ENCODE data around the gene CYP4F12.
A peak's percentile ranks its signal among the peaks of the same experiment; 100 is the strongest.

Gene CYP4F12, protein sequence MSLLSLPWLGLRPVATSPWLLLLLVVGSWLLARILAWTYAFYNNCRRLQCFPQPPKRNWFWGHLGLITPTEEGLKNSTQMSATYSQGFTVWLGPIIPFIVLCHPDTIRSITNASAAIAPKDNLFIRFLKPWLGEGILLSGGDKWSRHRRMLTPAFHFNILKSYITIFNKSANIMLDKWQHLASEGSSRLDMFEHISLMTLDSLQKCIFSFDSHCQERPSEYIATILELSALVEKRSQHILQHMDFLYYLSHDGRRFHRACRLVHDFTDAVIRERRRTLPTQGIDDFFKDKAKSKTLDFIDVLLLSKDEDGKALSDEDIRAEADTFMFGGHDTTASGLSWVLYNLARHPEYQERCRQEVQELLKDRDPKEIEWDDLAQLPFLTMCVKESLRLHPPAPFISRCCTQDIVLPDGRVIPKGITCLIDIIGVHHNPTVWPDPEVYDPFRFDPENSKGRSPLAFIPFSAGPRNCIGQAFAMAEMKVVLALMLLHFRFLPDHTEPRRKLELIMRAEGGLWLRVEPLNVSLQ

DNA sequence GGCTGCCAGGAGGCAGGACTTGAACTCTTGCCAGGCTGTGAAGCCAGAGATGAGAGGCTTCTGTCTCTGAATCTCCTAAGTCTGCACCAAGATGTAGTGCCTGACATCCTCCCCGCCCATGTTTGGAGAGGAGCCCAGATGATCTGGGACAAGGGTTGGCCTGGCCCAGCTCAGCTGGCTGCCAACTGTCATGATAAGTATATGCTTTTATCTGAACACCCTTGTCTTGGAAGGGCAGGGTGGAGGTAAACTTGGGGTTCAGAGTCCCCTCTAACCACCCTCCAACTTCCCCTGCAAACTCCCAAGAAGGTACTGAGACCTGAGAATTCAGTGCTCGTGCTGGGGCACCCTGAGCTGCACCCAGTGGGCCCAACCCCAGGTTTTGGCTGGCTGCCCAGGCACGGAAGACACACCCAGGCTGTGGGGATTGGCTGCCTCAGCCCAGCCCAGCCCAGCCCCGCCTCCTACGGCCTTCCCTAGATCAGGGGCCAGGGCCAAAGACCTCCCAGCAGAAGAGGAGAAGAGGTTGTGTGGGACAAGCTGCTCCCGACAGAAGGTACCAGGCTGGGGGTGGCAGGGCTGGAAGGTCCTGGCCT is at the start of gene CYP4F12:
Gene CYP4F12 (plus strand): TSS at position 508 of the 596 bp plus-strand sequence. CDS start 443 bp downstream, outside the sequence.
- DNase-seq (ENCODE audit: low read depth) = no peak

DNA sequence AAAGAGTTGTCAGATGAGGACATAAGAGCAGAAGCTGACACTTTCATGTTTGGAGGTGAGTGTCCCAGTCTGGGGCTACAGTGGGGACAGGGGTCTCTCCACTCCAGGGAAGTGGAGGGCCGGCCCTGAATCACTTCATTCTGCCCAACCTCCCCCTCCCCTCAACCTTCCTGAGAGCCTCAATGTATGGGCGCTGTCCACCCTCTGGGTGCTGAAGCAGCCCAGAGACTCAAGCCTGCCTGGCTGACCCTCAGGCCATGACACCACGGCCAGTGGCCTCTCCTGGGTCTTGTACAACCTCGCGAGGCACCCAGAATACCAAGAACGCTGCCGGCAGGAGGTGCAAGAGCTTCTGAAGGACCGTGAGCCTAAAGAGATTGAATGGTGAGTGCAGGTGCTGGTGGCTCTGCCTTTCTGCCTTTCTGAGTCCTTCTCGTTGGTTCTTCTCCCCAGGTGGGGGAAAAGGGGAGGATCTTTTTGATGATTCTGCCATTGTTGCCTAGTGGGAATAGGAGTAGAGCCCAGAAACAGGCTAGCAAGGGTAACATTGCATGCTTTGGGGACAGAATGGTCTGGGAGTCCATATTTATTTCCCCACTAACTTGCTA is 49.1 kb upstream of the CYP4F12 start:
- DNase-seq (ENCODE audit: low read depth) = no peak

DNA sequence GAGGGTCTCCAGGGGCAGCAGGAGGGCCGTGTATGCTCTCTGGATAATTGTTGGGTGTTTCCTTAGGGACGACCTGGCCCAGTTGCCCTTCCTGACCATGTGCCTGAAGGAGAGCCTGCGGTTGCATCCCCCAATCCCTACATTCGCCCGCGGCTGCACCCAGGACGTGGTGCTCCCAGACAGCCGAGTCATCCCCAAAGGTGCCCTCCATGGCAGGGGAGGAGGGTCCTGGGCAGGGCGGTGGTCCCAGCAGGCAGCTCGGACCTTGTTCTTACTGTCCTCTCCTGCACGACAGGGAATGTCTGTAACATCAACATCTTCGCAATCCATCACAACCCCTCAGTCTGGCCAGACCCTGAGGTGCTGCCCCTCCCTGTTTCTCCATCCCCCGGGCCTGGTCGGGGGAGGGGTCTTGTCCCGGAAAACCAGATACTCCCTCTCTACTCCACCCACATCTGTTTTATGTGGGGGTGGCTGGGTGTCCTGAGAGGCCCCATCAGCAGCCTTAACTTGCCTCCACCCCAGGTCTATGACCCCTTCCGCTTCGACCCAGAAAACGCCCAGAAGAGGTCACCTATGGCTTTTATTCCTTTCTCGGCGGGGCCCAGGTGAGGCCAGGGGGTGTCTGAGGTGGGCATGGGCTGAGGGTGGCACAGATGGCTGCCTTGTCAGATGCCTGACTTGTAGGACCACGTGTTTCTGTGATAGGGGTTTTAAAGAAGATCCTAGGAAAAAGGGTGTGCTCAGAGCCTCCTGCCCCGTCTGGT is 44.5 kb upstream of the CYP4F12 start:
- DNase-seq (ENCODE audit: low read depth) = no peak

DNA sequence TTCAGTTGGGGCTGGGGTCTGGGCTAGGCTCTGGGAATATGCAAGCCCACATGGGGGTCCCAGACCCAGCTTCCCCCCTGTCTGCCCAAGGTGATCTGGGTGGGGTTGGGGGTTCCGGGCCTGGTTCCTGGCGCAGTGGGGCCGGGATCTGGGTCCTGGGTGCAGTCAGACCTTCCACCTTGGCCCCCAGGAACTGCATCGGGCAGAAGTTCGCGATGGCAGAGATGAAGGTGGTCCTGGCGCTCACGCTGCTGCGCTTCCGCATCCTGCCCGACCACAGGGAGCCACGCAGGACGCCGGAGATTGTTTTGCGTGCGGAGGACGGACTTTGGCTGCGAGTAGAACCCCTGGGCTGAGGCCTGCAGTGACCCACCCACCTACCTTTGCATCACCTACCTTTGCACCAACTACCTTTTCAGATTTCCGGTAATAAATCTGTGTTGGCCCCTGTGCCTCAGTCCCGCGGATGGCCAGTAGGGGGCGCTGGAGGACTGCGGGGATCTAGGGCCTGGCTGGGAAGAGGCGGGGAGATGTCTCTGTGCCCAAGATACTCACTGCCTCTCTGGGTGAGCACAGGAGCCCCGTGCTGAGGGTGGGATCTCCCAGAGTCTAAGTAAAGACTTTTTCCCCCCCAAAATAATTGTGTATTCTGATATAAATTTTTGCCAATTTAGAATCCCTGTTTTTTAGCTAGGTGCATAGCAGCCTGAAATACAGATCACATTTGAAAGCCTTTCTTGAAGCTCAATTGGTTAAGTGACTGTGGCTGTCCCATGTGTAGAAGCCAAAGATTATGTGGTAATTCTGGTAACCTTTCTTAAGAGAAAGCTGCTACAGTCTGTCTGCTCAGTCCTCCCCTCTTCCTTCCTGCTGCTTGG is 43.6 kb upstream of the CYP4F12 start:
- peak; percentile 85 for DNase-seq (ENCODE audit: low read depth)

DNA sequence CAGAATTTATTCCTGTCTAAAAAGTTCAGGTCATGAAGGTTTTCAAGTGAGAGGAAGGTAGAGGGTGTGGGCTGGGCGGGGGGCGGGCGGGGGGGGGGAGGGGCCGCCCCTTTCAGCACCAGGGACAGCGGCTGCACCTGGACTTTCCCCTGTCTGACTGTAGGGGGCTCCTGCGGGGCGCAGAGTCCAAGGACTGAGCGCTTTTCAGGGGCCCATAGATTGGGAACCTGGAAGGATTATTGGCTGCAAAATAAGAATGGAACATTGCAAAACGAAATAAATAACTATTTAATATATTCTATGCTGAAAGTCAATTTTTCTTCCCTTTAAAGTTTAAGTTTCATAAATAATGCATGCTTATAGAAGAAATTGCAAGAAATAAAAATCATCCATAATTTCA is 41.1 kb upstream of the CYP4F12 start:
- DNase-seq (ENCODE audit: low read depth) = peak; percentile 11

DNA sequence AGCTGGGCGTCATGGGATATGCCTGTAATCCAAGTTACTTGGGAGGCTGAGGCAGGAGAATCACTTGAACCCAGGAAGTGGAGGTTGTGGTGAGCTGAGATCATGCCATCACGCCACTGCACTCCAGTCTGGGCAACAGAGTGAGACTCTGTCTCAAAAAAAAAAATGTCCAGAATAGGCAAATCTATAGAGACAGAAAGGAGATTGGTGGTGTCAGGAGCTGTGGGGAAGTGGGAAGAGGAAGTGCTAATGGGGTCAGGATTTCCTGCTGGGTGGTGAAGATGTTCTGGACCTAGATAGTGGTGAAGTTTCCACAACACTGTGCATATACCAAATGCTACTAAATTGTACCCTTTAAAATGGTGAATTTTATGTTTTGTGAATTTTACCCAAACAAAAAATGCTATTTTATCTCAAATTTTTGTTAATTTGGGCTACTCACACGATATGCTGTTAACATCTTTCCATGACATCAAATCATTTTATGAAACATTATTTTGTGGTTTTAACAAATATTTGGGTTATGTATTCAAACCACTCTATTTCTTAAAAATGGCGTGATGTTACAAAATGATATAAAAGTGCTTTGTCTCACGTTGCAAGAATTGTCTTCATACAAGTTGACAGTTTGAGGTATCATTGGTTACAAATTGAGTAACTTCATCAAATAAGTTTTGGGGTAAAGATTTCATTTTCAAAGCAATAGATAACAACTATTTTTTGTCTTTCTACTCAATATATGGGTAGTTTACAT is 39.6 kb upstream of the CYP4F12 start:
- DNase-seq (ENCODE audit: low read depth) = no peak

DNA sequence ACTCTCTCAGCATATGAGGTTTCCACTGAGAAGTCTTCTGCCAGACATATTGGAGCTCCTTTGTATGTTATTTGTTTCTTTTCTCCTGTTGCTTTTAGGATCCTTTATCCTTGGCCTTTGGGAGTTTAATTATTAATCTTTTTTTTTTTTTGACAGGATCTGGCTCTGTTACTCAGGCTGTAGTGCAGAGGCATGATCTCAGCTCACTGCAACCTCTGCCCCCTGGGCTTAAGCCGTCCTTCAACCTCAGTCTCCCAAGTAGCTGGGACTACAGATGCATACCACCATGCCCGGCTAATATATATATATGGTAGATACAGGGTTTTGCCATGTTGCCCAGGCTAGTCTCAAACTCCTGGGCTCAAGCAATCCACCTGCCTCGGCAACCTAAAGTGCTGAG is 38.8 kb upstream of the CYP4F12 start:
- no peak for DNase-seq (ENCODE audit: low read depth)

DNA sequence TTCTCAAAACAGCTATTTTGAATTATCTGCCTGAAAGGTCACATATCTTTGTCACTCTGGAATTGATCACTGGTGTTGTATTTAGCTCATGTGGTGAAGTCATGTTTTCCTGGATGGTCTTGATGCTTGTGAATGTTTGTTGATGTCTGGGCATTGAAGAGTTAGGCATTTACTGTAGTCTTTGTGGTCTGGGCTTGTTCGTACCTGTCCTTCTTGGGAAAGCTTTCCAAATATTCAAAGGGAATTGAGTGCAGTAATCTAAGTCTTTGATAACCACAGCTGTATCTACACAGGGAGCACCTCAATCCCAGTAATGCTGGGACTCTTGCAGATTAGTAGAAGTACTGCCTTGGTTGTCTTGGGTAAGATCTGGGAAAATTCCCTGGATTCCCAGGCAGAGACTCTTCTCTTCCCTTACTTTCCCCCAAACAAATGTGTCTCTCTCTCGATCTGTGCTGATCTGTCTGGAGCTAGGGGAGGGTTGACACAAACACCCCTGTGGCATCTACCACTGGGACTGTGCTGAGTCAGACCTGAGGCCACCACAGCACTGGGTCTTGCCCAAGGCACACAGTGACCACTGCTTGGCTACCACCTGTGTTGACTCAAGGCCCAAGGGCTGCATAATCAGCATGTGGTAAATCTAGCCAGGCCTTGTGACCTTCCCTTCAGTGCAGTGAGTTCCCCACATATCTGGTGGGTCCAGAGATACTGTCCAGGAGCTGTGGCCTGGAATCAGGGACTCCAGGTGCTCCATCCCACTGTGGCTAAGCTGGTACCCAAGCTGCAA is 37.7 kb upstream of the CYP4F12 start:
- DNase-seq (ENCODE audit: low read depth) = no peak

DNA sequence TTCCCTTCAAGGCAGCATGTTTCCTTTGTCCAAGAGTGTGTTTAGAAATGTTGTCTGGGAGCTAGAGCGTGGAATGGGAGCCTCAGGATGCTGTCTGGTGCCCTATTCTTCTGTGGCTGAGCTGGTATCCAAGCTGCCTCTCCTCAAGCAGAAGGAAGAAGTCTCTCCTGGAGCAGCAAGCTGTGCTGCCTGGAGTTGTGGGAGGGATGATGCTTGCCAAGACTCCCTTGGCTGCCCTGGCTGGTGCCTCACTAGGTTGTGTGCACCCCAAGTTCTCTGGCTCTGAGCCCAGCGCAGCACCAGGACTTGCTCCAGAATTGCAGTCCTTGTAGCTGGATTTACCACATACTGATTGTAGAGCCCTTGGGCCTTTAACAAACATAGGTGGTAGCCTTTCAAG is 36.9 kb upstream of the CYP4F12 start:
- no peak for DNase-seq (ENCODE audit: low read depth)

DNA sequence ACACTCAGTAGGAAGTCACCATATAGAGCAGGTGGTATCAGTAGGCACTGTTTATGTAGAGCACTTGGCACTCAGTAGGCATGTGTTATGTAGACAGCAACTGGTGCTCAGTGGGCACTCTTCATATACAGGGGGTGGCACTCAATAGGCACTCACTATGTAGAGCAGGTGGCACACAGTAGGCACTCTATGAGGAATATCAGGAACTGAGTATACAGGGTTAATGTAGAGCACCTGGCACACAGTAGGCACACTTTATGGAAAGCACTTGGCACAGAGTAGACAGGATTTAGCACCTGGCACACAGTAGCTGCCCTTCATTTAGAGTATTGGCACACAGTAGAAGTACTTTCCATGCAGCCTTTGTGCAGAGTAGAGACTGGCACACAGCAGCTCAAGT is 33.3 kb upstream of the CYP4F12 start:
- no peak for DNase-seq (ENCODE audit: low read depth)

DNA sequence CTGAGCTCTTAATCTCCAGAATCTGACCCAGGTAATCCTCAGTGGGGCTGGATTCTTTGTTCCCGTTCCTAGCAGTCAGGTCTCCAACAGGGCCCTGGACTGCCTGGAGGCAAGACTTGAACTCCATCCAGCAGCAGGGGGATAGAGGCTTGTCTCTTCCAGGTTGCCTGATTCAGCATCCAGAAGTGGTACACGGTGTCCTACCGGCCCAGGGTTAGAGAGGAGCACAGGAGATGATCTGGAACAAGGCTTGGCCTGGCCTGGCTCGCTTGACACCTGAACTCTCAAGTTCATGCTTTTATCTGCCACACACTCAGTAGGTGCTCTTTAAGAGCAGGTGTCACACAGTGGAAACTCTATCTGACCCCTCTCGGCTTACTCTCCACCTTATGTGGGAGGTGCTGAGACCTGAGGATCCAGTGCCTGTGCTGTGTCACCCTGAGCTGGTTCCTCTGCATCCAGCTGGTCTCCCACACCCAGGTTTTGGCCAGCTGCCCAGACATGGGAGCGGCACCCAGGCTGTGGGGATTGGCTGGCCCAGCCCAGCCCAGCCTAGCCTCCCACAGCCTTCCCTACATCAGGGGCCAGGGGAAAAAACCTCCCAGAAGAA is 32.5 kb upstream of the CYP4F12 start, which contains the start of gene CYP4F3:
Gene CYP4F3 (plus strand): TSS at position 604 of the 610 bp plus-strand sequence. CDS start 519 bp downstream, outside the sequence.
- DNase-seq (ENCODE audit: low read depth) = no peak

DNA sequence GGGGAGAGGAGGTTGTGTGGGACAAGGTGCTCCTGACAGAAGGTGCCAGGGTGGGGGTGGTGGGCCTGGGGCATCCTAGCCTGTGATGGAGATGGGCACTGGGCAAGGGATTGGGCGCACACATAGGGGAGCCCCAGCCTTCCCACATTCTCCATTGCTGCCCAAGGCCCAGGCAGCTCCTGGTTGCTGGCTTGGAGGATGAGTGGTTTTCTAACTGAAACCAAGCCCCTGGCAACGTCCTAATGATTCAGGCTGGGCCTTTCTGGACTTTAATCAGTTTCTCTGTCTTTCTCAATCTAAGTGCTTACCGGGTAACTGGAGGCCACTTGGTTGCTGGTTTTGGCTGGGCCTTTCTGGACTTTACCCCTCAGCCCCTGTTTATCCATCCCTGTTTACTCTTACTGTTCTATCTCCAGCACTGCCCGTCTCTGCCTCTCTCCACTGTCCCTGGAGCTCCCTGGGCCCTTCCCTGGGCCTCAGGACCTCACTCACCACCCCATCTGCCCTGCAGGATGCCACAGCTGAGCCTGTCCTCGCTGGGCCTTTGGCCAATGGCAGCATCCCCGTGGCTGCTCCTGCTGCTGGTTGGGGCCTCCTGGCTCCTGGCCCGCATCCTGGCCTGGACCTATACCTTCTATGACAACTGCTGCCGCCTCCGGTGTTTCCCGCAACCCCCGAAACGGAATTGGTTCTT is 31.8 kb upstream of the CYP4F12 start:
- DNase-seq (ENCODE audit: low read depth) = no peak

DNA sequence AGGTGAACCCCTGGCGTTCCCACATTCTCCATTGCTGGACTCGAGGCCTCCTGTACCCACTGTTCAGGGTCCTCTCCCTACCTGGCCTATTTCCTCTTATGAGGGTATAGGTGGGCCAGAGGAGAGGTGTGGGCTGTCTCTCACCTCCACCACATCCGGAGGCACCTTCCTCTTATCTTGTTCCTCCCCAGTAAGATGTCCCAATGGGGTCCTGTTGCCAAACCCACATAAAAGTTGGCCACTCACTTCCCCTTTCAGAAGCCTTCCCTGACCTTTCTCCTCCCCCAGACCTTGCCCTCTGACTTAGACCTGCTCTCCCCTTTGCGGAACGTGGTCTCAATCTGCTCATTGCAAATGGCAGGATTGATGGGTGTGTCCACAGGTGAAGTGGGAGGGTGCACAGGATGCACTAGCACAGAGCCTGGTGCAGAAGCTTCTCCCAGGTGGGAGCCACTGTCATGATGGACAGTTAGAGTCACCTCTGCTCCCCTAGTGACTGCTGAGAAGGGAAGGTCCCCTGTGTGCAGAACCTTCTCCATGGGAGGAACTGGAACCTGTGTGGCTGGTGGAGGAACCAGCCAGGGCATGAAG is 30.9 kb upstream of the CYP4F12 start:
- DNase-seq (ENCODE audit: low read depth) = no peak

DNA sequence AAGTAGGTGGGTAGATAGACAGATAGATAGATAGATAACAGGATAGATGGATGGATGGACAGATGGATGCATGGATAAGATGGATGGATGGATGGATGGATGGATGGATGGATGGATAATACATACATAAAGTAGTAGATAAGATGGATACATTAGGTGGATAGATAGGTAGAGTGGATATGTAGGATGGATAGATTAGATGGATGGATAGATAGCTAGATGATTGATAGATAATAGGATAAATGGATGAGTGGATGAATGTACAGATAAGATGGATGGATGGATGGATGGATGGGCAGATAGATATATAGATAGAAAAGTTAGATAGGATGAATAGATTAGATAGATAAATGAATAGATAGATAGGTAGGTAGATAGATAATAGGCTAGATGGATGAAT is 30.1 kb upstream of the CYP4F12 start:
- no peak for DNase-seq (ENCODE audit: low read depth)

DNA sequence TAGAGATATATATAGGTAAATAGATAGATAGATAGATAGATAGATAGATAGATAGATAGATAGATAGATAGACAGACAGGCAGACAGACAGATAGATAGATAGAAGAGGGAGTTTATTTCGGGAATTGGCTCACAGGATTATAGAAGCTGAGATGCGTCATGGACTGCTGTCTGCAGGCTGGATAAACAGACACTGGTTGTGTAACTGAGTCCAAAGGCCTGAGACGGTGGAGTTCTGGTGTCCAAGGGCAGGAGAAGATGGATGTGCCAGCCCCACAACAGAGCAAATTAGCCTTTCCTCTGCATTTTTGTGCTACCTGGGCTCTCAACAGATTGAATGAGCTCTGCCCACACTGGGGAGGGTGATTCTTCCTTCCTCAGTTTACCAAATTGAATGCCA is 29.5 kb upstream of the CYP4F12 start:
- no peak for DNase-seq (ENCODE audit: low read depth)

DNA sequence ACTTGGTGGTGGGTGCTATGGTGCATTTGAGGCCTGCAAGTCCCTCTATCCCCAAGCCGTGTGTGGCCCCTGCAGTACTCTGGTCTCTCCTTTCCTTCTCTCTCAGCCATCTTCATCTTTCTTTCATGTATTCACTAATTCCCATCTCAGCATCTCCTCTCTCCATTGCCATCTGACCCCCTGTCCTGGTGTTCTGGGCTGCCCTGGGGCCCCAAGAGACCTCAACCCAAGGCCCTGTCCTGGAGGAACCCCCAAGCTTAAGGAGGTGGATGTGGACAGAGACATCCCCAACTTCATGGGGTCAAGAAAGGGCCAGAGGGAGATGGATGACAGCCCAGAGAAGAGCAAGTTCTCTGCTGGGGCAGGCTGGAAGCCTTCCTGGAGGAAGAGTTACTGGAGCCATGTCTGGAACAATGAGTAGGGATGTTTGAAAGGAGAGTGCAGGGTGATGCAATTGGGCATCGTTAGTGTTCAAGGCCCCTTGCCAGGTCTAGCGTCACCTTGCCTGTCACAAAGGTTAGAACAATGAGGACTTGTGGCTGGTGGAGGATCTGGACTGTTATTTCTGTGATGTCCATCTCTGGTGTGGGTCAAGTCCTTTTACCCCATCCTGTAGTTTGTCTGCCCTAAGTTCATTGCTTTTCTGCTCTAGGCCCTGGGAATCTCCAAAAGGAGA is 28.7 kb upstream of the CYP4F12 start:
- DNase-seq (ENCODE audit: low read depth) = no peak

DNA sequence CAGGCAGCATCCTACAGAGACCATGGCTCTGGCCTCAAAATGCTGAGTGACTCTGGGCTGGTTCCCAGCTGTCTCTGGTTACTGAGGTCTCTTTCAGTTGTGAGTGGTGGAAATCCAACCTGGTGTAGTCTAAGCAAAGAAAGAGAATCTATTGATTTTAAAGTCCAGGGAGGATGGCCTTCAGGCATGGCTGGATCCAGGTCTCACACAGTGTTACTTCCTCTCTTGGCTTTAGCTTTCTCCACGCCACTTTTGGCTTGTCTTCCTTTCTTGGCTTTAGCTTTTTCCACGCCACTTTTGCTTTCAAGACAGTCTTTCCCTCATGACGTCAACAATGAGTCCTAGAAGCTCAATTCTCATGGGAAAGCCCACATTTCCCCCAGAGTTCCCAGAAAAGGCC is 28.1 kb upstream of the CYP4F12 start:
- DNase-seq (ENCODE audit: low read depth) = no peak

DNA sequence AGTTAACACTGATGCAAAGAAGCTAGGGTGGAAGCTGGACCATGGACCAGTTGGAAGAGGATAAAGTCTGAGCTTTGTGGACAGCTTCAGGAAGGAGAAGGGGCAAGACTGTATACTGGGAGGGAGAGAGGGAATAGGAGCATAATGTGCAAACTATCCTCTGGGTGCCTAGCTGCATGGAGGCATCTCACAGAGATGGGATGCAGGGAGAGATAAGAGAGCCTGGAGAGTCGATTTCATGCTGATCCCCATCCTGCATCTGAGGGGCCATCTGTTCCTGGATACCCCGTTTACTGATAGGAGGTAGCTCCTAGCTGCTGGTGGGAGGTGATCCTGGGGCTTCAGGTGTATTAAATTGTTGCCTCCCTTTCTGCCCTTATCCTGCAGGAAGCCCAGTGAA is 23.4 kb upstream of the CYP4F12 start:
- DNase-seq (ENCODE audit: low read depth) = no peak
